Middle frontal gyrus (tissue), 1 donor: ENCODE data around the gene FUT7.

Experiments used
- DNase-seq: peaks from one replicate; pipeline ENCODE4 v3.0.0-alpha.2; 2015; ENCODE audit warnings: low spot score; ENCODE audit errors: extremely low spot score

Gene FUT7

GRCh38 chr9:137050570-137050969 lies 18.7 kb upstream of the FUT7 start:
- DNase-seq, result no peak

DNA sequence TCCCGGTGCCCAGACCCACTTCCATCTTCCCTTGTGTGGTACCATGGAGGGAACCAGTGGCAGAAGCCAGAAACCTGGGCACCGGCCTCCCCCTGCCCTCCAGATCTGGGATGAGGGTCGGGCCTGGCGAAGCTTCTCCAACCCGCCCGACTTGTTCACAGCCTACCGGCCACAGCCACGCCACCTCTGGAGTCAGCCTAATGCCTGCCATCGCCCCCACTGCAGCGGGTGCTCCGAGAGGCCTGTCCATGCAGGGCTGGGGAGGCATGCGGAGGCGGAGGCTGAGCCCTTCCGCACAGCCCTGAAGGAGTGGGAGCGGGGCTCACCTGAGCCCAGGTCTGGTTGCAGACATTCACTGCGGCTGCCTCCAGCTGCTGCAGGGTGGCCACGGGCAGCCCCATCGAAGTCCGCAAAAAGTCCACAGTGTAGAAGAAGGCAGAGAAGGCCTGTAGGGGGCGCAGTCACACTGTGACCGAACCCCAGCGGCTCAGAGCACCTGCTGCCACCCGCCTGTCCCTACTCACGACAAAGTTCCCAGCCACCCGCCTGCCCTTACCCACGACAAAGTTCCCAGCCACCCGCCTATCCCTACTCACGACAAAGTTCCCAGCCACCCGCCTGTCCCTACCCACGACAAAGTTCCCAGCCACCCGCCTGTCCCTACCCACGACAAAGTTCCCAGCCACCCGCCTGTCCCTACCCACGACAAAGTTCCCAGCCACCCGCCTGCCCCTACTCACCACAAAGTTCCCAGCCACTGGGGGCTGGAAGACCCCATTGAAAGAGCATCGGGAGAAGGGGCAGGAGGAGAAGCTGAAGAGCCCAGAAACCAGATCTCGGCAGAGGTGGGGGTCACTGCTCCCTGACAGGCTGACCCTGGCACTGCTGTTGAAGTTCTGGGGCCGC lies 17.9 kb upstream of the FUT7 start:
- no peak for DNase-seq

DNA sequence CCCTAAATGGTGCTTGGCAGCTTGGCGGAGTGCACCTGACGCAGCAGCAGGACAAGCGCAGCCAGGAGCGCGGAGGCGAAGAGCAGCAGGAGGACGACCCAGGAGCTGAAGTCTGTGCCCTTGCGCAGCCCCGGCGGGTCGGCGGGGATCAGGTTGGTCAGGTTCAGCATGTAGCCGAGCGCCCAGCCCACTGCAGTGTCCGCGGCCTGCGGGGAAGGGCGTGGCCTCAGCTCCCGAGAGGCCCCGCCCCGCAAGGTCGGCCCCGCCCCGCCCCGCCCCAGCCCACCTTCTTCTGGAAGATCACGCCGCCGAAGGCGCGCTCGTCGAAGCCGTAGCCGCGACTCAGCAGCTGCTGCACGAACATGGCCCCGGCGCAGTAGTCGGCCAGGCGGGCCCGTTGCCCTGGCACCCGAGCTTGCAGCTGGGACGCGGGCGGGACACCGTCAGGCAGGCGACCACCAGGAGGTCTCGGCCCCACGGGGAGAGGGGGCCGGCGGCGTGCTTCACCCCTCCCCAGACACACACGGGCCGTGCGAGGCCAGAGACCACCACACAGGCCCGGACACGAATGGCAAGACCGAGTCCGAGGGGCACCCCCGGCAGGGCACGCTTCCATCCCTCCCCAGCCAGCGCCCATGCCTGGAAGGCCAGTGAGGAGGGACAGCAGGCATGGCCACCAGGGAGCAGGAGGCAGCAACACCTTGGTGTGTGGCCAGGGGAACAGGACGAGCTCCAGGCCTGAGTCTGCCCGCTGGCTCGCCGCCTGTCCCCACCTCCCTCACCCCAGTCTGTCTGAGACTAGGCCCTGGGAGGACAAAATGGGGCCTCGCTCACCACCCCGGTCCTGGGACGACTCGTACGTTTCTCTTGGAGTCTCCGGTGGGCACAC lies 17.0 kb upstream of the FUT7 start:
- no peak for DNase-seq

- peak; percentile 47 for DNase-seq
Measured at GRCh38 chr9:137046088-137046787, 14.3 kb upstream of the FUT7 start, which contains the start of gene NPDC1. TSS of gene NPDC1 (minus strand) at chr9:137046177. CDS start at chr9:137045989, 188 bp downstream.

DNA sequence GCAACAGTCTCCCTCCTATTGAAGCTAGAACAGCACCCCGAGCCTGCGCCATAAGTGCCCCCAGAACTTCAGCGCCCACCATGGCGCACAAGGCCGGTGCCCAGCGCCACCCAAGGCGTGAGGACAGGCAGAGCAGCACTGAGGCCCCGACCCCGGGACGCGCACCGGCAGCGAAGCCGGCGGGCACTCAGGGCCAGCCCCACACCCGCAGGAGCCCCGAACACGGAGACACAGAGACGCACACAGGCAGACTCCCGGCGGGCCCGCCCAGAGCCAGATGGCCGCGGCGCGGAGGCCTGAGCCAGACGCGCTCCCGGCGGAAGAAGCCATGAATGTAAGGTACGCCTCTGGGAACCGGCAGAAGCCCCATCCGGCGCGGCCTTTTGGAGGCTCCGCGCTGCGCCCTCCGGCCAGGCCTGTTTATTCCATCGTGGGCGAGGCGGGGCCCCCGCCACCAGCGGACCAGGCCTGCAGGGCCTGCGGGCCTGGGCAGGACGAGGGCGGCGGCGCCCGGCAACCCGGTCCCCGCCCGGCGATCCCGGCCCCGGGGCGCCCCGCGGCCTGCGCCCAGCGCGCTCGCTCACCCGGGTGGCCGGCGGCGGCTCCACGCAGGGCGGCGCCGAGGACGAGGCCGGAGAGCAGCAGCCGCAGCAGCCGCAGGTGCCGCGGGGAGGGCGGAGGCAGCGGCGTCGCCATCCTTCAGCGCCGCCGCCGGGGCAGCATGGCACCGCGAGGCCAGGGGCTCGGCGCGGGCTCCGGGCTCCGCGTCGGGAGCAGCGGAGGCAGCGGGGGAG lies 13.6 kb upstream of the FUT7 start:
- no peak for DNase-seq

GRCh38 chr9:137044502-137045177 lies 12.8 kb upstream of the FUT7 start:
- no peak for DNase-seq

DNA sequence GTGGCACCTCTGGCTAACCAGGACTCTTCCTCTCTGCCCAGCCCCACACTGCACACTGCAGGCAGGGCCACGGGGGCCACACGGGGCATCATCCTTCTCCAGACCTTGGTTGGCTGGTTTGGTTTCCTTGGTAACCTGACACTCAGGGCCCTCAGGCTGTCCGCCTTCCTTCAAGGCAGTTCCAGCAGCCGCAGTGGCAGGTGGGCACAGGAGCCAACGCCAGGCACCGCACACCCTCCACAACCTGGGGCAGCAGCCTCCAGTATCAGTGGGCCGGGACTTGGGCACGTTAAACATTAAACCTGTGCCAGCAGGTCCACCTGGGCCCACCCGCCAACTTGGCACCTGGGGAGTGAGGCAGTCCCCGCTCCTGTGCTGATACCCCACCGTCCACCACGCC lies 12.1 kb upstream of the FUT7 start:
- no peak for DNase-seq

GRCh38 chr9:137042751-137043727 lies 11.2 kb upstream of the FUT7 start:
- DNase-seq, result no peak

DNA sequence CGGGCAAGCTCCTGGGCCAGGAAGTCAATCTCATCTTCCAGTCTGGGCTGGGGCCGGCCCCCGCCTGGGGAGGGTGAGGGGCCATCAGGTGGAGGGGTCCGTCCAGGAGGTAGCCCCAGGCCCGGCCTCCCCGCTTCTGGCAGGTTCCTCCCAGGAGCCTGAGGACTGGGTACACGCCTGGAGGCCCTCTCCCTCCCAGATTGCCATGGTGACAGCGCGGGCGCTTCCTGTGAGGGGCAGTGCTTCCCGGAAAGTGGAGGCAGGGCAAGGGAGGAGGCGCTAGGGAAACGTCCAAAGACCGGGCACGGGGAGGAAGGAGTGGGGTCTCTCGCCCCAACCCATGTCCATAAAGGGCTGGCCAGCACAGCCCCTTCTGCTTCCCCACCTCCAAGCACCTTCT lies 9.2 kb upstream of the FUT7 start:
- no peak for DNase-seq

DNA sequence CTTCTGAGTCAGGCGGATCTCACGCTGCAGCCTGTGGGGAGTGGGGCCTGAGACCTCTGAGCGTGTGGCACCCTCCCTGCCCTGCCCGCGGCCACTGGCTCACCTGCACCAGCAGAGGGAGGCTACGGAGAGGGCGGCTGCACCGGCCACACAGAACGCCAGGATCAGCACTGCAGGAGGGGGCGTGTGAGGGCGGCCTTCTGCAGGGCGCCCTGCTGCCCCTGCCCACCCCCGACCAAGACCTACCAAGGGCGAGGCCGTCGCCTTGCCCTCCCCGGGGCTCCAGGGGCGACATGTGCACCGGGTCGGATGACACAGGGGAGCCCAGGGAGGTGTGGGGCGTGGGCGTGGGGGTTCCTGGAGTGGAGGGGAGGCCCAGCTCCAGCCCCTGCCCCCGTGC lies 8.7 kb upstream of the FUT7 start:
- no peak for DNase-seq

DNA sequence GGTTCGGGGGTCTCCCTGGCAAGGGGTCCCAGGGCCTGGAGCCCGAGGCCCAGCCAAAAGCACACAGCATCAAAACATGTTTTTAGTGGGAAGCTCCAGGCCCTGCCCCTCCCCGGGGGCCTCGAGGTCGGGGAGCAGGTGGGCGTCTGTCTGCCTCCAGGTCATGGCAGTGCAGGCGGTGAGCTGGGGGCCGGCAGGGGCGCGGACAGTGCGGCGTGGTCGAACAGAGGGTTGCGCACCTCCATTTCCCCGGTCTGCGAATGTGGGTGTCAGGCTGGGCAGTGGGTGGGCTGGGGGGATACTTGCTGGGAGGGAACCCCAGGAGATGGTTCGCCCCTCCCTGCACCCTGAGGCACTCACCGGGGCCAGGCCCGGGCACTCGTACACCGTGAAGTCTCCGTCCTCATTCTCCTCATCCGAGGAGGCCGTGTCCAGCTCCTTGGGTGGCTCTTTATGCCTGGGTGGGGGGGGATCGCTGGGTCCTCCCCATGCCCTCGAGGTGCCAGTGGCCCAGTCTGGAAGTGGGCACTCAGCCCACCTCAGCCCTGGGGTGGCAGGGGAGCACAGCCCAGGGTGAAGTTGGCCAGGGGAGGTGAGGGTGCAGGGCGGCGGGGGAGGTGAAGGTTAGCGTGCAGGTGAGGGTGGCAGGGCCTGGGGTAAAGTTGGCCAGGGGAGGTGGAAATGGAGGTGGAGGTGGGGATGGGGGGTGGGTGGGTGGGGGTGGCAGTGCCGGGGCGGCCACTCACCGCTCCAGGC lies 7.9 kb upstream of the FUT7 start:
- no peak for DNase-seq

DNA sequence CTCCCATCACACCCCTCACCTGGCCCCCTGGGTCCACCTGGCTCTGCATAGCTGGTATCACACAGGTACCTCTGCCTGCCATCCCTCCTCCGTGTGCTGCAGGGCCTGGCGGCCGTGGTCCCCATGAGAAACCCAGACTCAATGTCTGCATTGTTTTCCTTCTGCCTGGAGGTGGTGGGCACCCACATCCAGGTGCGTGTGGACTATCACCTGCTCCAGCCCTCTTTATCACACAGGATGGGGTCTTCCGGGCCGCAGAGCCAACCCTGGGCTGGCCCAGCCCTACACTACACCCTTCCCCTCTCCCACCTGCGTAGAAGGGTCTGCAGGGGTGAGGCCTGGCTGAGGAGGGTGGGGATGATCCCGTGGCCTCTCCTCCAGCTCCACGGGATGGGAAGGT lies 7.0 kb upstream of the FUT7 start:
- no peak for DNase-seq

- no peak for DNase-seq
Measured at GRCh38 chr9:137037483-137037882, 5.6 kb upstream of the FUT7 start.

- no peak for DNase-seq
Measured at GRCh38 chr9:137037035-137037434, 5.1 kb upstream of the FUT7 start.

DNA sequence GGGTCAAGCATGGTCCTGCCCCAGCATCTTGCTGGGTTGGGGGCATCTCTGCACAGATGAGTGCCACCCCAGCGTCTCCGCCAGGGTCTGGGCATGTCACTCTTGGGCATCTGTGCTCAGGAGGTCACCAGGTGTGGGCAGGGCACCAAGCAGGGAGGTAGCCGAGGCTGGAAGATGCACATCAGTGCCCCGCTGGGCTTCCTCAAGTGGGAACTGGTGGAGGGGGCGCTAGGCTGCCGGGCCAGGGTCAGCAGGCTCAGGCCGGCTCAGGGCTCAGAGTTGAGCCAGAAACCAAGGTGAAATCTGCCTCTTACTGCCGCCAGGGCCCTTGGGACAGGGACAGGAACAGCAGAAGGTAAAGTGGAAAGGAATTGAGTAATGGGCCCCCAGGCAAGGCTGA lies 4.0 kb upstream of the FUT7 start:
- no peak for DNase-seq

DNA sequence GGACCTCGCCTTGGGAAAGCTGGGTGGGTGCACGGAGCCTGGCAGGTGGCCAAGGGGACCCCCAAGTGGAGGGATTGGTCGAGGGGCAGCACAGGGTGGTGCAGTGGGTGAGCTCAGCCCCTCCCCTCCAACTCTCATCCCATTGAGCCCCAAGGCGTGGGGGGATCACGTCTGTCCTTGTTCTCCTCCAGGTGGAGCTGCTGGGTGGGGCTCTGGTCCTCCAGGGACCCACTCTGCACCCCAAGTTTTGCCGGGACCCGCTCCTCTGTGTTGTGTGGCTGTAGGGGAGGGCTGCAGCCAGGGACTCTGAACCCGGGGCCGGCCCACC lies 3.6 kb upstream of the FUT7 start:
- no peak for DNase-seq

GRCh38 chr9:137034709-137035506 lies 3.0 kb upstream of the FUT7 start:
- peak; percentile 83 for DNase-seq
